Measurements from ENCODE around the gene ADCY5.
A peak's percentile ranks its signal among the peaks of the same experiment; 100 is the strongest.

ADCY5 gene

GRCh38 chr3:123337948-123338619 is 110.8 kb downstream of the ADCY5 start:
- no peak for DNase-seq

DNA sequence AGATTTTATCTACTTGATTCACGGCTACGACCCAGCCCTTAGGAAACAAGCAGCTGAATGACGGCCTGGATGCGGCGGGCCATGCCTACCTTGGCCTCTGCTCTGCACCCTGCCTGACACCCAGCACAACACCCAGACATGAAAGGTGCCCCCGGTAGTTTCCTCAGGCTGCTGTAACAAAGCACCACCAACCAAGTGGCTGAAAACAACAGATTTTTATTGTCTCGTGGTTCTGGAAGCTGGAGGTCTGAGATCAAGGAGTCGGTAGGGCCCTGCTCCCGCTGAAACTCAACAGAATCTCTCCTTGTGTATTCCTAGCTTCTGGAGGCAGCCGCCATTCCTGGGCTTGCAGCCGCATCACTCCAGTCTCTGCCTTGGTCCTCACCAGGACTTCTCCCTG is 111.7 kb downstream of the ADCY5 start:
- no peak for DNase-seq

DNA sequence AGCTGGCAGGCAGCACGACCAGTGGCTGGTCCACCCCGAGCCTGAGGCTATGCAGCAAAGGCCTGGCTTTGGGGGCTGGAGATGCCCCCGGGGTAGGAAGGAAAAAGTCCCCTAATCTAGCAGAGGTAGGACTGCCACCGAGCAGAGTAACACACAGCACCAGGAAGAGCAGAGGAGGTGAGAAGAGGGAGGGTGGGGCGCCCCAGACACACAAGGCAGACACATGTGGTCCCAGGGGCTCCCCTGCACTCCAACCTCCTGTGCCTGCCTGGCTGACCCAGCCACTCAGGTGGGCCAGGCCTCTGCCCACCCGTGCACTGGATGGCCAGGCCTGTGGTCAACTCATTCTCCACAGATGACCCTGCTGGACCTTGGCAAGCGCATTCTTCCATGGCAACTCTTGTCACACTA is 112.4 kb downstream of the ADCY5 start:
- no peak for DNase-seq

GRCh38 chr3:123336001-123336400 is 112.9 kb downstream of the ADCY5 start:
- DNase-seq, result no peak

GRCh38 chr3:123335007-123335670 is 113.8 kb downstream of the ADCY5 start:
- DNase-seq, result no peak

GRCh38 chr3:123334056-123334455 is 114.8 kb downstream of the ADCY5 start:
- no peak for DNase-seq

DNA sequence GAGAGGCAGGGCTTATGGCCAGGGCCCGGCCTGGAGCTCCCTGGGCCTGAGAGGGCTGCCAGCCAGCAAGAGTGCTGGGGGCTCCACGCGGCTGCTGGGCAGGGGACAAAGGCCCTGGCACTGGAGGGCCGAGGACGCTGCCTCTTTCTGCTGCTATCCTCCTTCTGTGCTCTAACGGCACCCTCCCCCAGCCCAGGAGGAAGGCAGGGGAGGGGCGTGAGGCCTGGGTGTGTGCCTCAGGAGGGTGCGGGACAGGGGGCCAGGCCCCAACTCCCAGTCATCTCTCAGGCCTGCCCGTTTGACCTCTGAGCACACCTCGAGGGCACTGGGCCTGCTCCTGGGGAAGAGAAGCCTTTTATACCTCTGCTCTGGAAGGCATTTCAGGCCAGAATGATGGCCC is 115.5 kb downstream of the ADCY5 start:
- DNase-seq, result no peak

GRCh38 chr3:123332124-123332641 is 116.7 kb downstream of the ADCY5 start:
- DNase-seq, result no peak

DNA sequence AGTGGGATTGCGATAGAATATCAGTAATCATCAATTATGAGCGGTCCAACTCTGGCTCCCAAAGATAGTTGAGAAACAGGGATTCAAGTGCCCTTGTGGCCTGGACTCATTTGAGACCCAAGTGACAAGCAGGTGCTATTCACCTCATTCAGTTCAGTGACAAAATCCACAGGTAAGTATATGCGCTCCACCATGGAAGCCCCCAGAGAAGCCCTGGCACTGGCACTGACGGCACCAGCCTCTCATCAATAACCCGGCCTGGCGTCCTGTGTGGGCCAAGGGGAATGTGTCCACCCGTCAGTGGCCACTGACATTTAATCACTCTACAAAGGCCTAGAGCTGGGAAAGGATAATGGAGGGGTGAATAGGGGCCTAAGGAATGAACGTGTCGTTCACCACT is 117.2 kb downstream of the ADCY5 start:
- no peak for DNase-seq

DNA sequence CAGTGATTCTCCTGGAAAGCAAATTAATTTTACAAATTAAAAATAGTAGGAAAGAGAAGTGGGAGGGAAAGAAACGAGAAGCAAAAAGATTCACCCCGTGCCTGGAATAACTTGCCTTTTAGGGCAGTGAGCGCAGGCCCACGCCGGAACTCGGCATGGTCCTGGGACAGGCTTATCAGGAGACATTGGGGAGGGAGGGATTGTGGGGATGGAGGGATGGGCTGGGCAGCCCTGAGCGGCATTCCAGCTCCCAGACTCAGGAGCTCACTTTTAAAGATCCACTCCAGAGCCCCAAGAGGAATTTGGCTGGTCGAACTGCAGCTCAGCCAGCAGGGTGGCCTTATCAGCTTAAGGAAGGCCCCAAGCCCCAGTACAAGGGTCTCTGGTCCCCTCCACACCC is 117.9 kb downstream of the ADCY5 start:
- DNase-seq, result no peak

DNA sequence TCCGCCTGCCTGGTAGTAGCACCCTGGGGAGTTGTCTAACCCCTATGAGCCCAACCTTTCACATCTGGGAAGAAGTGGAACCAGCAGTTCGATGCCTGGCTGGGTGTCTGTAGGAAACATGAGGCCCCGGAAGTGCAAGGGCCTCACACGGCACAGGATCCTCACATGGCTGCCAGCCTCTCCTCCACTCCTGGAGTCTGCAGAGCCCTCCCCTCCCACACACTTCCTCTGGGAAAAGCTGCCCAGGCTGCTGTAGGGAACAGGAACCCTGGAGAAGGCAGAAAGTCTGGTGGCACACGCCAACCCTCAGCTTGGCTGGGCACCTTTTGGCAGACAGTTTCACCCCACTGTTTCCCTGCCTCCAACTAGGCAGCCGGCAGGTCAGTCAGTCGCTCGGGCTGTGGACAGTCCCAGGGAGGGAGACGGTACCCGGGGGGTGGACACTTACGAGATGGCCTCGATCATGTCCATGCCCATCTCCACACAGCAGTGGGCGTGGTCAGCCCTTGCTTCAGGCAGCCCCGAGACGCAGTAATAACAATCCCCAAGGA is 118.4 kb downstream of the ADCY5 start:
- no peak for DNase-seq

DNA sequence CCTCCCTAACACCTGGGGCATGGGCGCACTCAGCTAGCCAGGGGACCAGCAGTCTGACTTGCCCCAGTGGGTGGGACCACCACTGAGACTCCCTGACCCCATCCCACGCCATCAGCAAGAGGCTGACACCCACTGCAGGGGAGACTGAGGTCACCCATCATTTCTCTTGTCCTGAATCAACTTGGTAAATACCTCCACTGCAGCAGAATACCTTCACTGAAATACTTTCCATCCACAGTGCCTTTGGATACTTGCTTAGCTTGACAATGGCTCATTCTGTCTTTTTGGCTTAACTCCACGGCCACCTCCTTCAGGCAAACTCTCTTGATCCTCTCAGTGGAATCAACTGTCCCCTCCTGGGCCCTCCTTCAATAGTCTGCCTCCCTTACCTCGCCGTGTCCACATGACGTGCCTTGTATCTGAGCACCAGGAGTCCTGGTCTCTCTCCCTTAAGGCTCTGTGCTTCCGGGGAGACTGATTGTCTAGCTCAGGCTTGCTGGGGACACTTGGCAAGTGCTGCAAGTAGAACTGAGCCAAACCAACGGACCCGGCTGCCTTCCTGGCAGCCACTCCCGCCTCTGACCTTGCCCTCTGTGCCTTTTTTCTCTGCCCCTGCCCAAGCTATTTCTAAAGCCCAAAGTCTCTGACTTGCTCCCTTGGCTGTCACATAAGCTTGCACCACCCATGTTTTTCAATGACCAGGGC is 119.1 kb downstream of the ADCY5 start:
- no peak for DNase-seq

- DNase-seq, result peak in 5 of 6 experiments; percentile 35 to 72 (median 59)
Observed at GRCh38 chr3:123328851-123329635, 119.8 kb downstream of the ADCY5 start.

DNA sequence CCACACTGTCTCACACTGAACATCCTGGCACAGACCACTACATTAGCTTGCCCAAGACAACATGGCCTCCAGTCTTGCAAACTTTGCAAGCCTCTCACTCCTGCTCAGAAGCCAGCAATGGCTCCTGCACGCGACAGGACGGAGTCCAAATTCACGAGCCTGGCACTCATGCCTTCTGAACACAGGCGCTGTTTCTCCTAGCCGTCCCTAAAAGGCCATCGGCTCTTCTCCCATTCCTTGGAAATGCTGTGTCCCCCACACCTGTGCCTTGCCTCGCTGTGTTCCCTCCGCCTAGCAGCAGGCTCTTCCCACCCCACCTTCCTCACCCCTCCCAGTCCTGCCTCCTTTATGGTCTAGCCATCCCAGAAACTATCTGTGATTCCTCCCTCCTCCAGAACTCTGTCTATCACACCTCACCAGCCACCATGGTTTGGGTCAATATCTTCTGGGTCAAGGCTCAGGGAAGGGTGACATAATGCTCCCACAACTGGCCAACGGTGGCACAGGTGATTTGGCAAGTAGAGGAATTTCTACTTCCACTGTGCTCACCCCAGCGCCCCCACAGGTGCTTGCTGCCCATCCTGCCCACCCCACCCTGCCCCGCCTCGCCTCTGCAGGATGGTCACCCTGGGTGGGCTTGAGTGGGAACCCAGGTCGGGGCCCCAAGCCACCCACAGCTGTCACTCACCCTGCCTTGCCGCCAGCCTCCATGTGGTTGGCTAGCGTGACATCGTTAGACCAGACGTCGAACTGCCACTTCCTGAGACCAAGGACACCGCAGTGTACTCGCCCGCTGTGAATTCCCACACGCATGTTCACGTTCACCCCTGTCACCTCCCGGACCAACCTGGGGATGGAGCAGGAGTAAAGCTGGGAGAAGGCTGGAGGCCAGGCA is 120.7 kb downstream of the ADCY5 start:
- DNase-seq, result no peak

- DNase-seq, result no peak
Observed at GRCh38 chr3:123327480-123327879, 121.4 kb downstream of the ADCY5 start.

- DNase-seq, result no peak
Observed at GRCh38 chr3:123326531-123326930, 122.4 kb downstream of the ADCY5 start.

DNA sequence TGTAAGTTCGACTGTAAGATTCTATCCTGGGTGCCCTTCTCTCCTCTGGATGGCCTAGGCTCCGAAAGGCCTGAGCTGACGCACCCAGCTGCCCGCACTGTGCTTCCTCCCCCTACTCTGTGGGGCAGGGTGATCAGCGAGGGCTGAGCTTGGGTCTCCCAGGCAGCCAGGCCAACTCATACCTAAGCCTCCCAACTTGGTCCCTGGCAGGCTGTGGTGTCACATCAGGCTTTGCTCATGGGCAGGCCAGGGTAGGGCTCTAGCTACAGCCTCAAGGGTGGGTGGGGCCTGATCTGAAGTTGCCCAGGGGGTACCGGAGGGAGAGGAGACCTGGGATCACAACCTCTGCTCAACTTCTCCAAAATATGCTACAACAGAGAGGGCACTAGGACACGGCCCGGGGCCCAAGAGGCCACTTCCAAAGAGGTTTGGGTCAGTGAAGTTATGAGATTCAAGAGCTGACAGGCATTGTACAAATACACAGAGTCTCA is 123.1 kb downstream of the ADCY5 start:
- no peak for DNase-seq

DNA sequence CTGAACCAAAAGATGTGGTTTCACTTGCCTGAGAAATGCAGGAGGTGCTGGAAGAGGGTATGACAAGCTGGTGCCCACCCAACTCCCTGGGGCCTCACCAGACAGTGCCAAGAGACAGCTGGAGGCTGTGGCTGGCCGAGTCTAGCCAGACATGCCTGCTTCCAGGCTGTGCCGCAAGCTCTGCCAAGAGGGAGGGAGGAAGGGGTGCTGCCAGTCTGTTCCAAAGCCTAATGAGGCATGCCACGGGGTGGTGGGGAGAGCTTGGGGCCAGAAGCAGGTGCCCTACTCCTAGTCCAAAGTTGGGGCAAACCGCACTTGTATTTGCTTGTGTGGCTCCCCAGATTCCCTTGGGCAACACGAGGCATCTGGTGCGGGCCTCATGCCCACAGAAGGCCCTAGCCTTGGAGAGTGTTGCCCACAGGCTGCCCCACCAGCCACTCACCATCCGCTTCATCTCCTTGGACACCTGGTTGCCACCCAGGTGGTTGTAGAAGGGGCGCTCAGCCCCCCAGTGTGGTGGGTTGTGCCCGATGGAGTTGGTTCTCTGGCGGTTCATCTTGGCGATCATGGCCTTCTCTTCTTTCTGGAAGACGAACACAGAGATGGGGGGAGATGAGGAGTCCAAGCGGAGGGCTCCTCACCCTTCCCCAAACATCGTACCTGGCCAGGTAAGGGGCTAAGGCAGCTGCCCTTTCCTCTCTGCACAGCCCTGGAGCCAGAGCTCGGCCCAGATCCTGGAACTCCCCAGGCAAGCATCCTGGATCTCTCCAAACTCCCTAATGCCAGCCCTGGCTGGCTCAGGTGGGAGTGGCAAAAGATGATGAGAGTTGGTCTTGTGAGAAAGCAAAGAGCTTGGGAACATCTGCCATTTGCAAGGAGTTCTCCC is 123.8 kb downstream of the ADCY5 start:
- no peak for DNase-seq

DNA sequence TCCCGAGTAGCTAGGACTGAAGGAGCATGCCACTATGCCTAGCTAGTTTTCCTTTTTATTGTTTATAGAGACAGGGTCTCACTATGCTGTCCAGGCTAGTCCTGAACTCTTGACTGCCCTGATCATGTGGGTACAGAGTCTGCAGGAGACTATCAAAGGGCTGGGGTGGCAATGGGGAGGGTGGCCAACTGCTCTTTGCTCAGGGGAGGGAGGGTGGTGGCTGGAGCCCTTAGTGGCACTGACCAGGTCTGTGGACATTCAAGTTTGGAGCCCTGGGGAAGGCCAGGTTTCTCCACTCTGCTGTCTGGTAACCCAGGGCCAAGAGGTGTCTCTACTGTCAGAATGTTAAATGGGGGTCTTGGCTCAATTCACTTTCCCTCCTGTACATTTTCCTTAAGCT is 125.1 kb downstream of the ADCY5 start:
- DNase-seq, result no peak

GRCh38 chr3:123322866-123323265 is 126.0 kb downstream of the ADCY5 start:
- no peak for DNase-seq
